Measurements from ENCODE around the gene HLCS. TPM values are rescaled to one million over a fixed set of nuclear protein-coding genes. Genes with fewer than 3 reads are reported as not detected.

The HLCS gene
- polyA plus RNA-seq, 1 donor (not counting 4 experiments of a cell fraction or from before 2014, with no cell fraction given), result 11.5 TPM

- Histone ChIP-seq H3K36me3 (ENCODE audit: control insufficient read depth in 2 of 2, extremely low read depth in 1 of 2, insufficient read depth in 2 of 2, low read length in 2 of 2) (no peaks in the 10 kb centered on the region), H2AFZ (ENCODE audit: control insufficient read depth, low read length) (no peak overlapping the region), H3K4me2 (ENCODE audit: control insufficient read depth, extremely low read depth, insufficient read depth, low read depth, low read length) (peak overlapping the region; percentile 76), H3K79me2 (ENCODE audit: control insufficient read depth, insufficient read depth, low read length) (no peaks in the 10 kb centered on the region), H4K20me1 (ENCODE audit: control insufficient read depth, extremely low read depth, insufficient read depth, low read length) (peaks cover 19% of the 10 kb centered on the region), H3K4me3 (ENCODE audit: control insufficient read depth in 2 of 3, extremely low read depth in 1 of 3, insufficient read depth in 2 of 3, low read depth in 1 of 3, low read length in 3 of 3) (peak overlapping the region in 1 of 3 experiments; percentile 3), H3K4me1 (ENCODE audit: control insufficient read depth, extremely low read depth, insufficient read depth, low read length) (peaks cover 9% of the 10 kb centered on the region), H3K27ac (ENCODE audit: control insufficient read depth, insufficient read depth, low read length) (no peak overlapping the region), H3K27me3 (ENCODE audit: control insufficient read depth, extremely low read depth, insufficient read depth, low read length) (peaks cover 99% of the 10 kb centered on the region), H3K9me1 (ENCODE audit: control insufficient read depth, extremely low read depth, insufficient read depth, low read length) (no peaks in the 10 kb centered on the region), H3K9ac (ENCODE audit: control insufficient read depth, extremely low read depth, insufficient read depth, low read length) (no peak overlapping the region), H3K9me3 (ENCODE audit: control insufficient read depth, low read depth, low read length) (no peaks in the 10 kb centered on the region)
- FAIRE-seq (no peak), DNase-seq (ENCODE audit: low read depth, low spot score) (no peak)
- dilution Hi-C loops (cut with MboI; ENCODE audit: extremely low pct_ligation_motif_present, low sequenced_read_pairs), result no loop called here
- TF ChIP-seq EZH2 (IDR thresholded peaks at IDR 0.05; ENCODE audit: low read length) (no peak), CTCF (optimal IDR thresholded peaks at IDR 0.05 in 1 of 3, IDR thresholded peaks at IDR 0.05 in 1 of 3, conservative IDR thresholded peaks at IDR 0.05 in 1 of 3; ENCODE audit: extremely low read depth in 1 of 3, insufficient read depth in 2 of 3, low read length in 3 of 3) (no peak)
Measured at GRCh38 chr21:36701756-36702621, 264.5 kb downstream of the HLCS start.

- no peaks in the 10 kb centered on the region for H3K9me3 ChIP-seq (ENCODE audit: control insufficient read depth, low read depth, low read length)
- dilution Hi-C loops (cut with MboI; ENCODE audit: extremely low pct_ligation_motif_present, low sequenced_read_pairs), result no loop called here
- H3K36me3 ChIP-seq (ENCODE audit: control insufficient read depth in 2 of 2, extremely low read depth in 1 of 2, insufficient read depth in 2 of 2, low read length in 2 of 2), result no peaks in the 10 kb centered on the region
- peaks cover 13% of the 10 kb centered on the region for H4K20me1 ChIP-seq (ENCODE audit: control insufficient read depth, extremely low read depth, insufficient read depth, low read length)
- TF ChIP-seq EZH2 (IDR thresholded peaks at IDR 0.05; ENCODE audit: low read length) (peak; percentile 64), CTCF (optimal IDR thresholded peaks at IDR 0.05 in 1 of 3, IDR thresholded peaks at IDR 0.05 in 1 of 3, conservative IDR thresholded peaks at IDR 0.05 in 1 of 3; ENCODE audit: extremely low read depth in 1 of 3, insufficient read depth in 2 of 3, low read length in 3 of 3) (no peak)
- DNase-seq (ENCODE audit: low read depth, low spot score) (no peak), FAIRE-seq (no peak)
- no peak overlapping the region for H3K9ac ChIP-seq (ENCODE audit: control insufficient read depth, extremely low read depth, insufficient read depth, low read length)
- H3K4me2 ChIP-seq (ENCODE audit: control insufficient read depth, extremely low read depth, insufficient read depth, low read depth, low read length), result peak overlapping the region; percentile 76
- no peaks in the 10 kb centered on the region for H3K79me2 ChIP-seq (ENCODE audit: control insufficient read depth, insufficient read depth, low read length)
- peaks cover 99% of the 10 kb centered on the region for H3K27me3 ChIP-seq (ENCODE audit: control insufficient read depth, extremely low read depth, insufficient read depth, low read length)
- H3K27ac ChIP-seq (ENCODE audit: control insufficient read depth, insufficient read depth, low read length), result no peak overlapping the region
- peak overlapping the region in 2 of 3 experiments; percentile 3 to 43 for H3K4me3 ChIP-seq (ENCODE audit: control insufficient read depth in 2 of 3, extremely low read depth in 1 of 3, insufficient read depth in 2 of 3, low read depth in 1 of 3, low read length in 3 of 3)
- H3K9me1 ChIP-seq (ENCODE audit: control insufficient read depth, extremely low read depth, insufficient read depth, low read length), result no peaks in the 10 kb centered on the region
- no peak overlapping the region for H2AFZ ChIP-seq (ENCODE audit: control insufficient read depth, low read length)
- peaks cover 9% of the 10 kb centered on the region for H3K4me1 ChIP-seq (ENCODE audit: control insufficient read depth, extremely low read depth, insufficient read depth, low read length)
Measured at GRCh38 chr21:36700971-36701755, 265.3 kb downstream of the HLCS start.

Small RNA genes within 50 kb of the gene (small RNA-seq; reads per million reads assigned to genes)
- gene RF00019 (ENCODE audit: insufficient read length in 3 of 3, low read depth in 3 of 3, low replicate concordance in 1 of 3), result 0 reads per million in 3 experiments
- gene RNA5SP491 (ENCODE audit: insufficient read length in 3 of 3, low read depth in 3 of 3, low replicate concordance in 1 of 3), result 0 to 0.50 (median 0.33) reads per million in 3 experiments

Other genes with a start within 250 kb of the HLCS start
- gene RIPPLY3, start 40.0 kb upstream of the HLCS start, polyA plus RNA-seq, result 0.05 to 0.07 TPM in 2 of 3 replicates, not detected in the other
- 12.3 to 31.8 TPM (median 22.4 TPM) in 3 replicates for gene PIGP, start 106.4 kb upstream of the HLCS start, polyA plus RNA-seq
- 37.0 to 42.8 TPM (median 38.5 TPM) in 3 replicates for gene TTC3, start 106.6 kb upstream of the HLCS start, polyA plus RNA-seq